Measurements from ENCODE around the gene PTCRA.

PTCRA gene

DNA sequence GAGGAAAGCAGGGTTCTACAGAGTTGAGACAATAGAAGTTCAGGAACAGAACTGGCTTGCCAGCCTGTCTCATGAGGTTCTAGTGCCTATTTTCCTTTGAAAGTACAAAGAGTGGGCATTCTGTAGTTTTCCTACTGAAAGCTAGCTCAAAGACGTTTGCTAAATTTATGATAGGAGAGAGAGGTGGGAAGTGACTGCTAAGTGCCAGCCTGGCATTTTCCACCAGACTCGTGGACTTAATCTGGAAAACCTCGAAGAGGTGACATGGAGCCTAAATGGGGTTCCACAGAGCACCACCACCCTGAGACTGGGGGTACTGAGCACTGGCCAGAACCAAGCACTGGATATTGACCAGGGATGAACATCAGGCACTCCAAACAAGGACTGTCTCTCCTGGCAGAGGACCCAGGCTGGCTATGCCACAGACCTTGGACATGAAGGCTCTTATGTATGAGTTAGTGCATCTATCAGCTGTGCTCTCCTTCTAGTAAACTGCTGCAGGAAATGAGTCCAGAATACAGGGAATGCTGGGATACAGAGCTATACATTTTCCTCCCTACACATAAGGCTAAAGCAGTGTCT is 56.0 kb downstream of the PTCRA start:
- DNase-seq (ENCODE audit: low read depth): no peak
- H3K4me3 ChIP-seq (ENCODE audit: low read depth, low read length): no peak overlapping the region
- TF ChIP-seq, protein P1, sequence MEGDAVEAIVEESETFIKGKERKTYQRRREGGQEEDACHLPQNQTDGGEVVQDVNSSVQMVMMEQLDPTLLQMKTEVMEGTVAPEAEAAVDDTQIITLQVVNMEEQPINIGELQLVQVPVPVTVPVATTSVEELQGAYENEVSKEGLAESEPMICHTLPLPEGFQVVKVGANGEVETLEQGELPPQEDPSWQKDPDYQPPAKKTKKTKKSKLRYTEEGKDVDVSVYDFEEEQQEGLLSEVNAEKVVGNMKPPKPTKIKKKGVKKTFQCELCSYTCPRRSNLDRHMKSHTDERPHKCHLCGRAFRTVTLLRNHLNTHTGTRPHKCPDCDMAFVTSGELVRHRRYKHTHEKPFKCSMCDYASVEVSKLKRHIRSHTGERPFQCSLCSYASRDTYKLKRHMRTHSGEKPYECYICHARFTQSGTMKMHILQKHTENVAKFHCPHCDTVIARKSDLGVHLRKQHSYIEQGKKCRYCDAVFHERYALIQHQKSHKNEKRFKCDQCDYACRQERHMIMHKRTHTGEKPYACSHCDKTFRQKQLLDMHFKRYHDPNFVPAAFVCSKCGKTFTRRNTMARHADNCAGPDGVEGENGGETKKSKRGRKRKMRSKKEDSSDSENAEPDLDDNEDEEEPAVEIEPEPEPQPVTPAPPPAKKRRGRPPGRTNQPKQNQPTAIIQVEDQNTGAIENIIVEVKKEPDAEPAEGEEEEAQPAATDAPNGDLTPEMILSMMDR (IDR thresholded peaks at IDR 0.05; ENCODE audit: control insufficient read depth, extremely low read depth, insufficient read depth): no peak

DNA sequence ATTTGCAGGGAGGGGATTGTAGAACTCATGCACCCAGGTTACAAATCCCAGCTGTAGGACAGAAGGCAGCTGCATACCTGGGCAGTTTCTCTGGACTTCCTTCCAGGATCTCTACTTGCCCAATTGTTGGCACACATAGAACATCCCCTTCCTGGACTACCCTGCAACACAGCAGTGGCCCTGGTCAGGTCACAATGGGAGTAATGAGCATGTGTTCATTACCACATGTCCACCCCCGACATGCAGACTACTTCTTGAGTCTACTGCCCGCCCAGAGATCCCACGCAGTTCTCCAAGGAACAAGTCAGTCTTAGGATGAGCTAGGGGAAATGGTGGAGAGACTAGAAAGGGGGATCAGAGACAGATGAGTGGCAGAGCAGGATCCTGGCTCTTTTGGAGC is 58.1 kb downstream of the PTCRA start:
- TF ChIP-seq, protein P1 (IDR thresholded peaks at IDR 0.05; ENCODE audit: control insufficient read depth, extremely low read depth, insufficient read depth): no peak
- no peak for DNase-seq (ENCODE audit: low read depth)
- H3K4me3 ChIP-seq (ENCODE audit: low read depth, low read length): no peak overlapping the region

DNA sequence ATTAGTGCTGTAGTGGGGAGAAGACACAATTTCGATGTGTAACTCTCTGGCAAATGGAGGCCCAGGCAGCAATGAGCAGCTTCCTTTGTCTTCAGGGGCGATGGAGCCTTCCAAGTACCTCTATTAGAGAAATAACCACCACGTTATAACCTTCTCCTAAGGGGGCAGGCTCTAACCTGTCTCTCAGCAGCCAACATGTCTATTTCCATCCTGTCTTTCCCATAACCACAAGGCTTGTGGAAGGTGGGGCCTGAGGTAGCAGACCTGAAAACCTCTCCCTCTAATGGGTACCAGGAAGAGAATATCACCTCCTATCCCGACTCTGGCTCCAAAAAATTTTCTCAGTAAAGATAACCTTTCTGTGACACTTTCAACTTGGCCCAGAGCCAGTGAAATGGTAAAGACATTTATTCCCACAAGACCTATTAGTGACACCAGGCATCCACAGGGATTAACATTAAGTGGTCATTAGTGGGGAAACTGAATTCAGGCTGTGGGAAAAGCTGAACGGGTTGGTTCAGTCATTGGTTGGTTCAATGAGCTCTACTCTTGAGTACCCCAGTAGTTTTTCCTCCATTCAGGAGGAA is 59.2 kb downstream of the PTCRA start:
- H3K4me3 ChIP-seq (ENCODE audit: low read depth, low read length): no peak overlapping the region
- DNase-seq (ENCODE audit: low read depth): no peak
- TF ChIP-seq, protein P1 (IDR thresholded peaks at IDR 0.05; ENCODE audit: control insufficient read depth, extremely low read depth, insufficient read depth): no peak

Measured in LNCaP clone FGC (cell line).